GM12873 (cell line): ENCODE measurements around the gene NAA38.

Experiments
- TF ChIP-seq, protein P1 (sequence below): IDR thresholded peaks from 2 replicates; pipeline ENCODE4 v1.5.1; 2012; ENCODE audit warnings: low read depth, mild to moderate bottlenecking, moderate library complexity, low read length, control low read depth; ENCODE audit not compliant: insufficient read depth; ENCODE audit errors: missing control alignments

NAA38 gene

DNA sequence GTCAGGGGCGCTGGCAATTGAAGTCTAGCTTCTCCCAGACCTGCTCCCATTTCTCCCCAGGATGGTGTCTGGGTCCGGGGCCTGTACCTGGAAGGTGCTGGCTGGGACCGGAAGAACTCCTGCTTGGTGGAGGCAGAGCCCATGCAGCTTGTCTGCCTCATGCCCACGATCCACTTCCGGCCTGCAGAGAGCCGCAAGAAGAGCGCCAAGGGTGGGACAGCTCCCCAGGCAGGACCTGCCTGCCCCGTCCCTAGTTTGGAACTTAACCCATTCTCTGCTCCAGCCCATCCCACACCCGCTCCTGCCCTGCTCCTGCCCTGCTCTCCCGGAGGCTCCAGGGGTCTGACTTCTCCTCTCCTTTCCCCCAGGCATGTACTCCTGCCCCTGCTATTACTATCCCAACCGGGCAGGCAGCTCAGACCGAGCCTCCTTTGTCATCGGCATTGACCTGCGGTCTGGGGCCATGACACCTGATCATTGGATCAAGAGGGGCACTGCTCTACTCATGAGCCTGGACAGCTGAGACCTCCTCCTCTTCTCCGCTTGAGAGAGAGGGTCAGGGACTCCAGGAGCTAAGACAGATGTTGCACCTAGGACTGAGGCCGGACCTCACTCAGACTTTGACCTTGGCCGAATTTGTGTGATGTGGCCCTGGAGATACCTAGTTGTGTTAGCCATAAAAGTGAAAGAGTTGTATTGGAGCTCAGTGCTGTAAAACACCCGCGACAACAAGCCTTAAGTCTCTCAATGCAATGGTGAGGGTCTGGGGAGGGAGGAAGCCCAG, 24.2 kb downstream of the NAA38 start:
- TF ChIP-seq, protein P1, sequence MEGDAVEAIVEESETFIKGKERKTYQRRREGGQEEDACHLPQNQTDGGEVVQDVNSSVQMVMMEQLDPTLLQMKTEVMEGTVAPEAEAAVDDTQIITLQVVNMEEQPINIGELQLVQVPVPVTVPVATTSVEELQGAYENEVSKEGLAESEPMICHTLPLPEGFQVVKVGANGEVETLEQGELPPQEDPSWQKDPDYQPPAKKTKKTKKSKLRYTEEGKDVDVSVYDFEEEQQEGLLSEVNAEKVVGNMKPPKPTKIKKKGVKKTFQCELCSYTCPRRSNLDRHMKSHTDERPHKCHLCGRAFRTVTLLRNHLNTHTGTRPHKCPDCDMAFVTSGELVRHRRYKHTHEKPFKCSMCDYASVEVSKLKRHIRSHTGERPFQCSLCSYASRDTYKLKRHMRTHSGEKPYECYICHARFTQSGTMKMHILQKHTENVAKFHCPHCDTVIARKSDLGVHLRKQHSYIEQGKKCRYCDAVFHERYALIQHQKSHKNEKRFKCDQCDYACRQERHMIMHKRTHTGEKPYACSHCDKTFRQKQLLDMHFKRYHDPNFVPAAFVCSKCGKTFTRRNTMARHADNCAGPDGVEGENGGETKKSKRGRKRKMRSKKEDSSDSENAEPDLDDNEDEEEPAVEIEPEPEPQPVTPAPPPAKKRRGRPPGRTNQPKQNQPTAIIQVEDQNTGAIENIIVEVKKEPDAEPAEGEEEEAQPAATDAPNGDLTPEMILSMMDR: no peak

DNA sequence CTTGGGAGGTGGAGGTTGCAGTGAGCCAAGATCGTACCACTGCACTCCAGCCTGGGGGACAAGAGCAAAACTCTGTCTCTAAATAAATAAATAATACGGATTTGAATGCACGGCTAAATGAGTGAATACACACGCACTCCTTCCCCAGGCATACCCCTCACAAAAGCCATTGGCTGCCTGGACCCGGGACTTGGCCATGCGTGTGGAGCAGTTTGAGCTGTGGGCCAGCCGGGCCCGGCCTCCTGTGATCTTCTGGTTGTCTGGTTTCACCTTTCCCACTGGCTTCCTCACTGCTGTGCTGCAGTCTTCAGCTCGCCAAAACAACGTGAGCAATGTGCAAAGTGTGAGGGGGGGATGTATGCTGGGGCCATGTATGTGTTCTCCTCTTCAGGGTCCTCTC, 24.9 kb downstream of the NAA38 start:
- TF ChIP-seq, protein P1: no peak

DNA sequence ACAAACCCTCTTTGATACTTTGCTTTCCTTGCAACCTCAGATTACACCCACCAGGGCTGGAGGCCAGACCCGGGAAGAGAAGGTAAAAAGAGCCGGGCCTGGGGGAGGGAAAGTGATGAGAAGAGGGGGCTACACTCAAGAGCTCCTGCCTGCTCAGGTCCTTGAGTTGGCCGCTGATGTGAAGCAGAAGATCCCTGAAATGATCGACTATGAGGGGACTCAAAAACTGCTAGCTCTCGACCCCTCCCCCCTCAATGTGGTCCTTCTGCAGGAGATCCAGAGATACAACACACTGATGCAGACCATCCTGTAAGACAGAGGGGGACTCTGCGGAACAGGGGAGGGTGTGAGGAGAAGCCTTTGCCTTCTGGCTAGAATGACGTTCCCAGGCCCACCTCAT, 26.1 kb downstream of the NAA38 start:
- TF ChIP-seq, protein P1: no peak

DNA sequence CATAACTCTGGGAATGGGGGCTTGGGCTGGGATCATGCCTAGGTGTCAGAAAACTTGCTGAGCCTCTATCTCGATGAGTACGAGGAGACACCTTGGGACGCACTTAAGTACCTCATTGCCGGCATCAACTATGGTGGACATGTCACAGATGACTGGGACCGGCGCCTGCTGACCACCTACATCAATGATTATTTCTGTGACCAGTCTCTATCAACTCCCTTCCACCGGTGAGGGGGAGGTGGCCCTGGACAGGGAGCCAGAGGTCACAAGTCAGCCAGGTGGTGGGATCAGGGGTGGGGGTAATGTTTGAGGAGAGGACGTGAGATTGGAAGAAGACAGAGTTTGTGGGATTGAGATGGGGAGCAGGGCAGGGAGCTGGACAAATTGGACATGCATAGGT, 26.7 kb downstream of the NAA38 start:
- TF ChIP-seq, protein P1: no peak

DNA sequence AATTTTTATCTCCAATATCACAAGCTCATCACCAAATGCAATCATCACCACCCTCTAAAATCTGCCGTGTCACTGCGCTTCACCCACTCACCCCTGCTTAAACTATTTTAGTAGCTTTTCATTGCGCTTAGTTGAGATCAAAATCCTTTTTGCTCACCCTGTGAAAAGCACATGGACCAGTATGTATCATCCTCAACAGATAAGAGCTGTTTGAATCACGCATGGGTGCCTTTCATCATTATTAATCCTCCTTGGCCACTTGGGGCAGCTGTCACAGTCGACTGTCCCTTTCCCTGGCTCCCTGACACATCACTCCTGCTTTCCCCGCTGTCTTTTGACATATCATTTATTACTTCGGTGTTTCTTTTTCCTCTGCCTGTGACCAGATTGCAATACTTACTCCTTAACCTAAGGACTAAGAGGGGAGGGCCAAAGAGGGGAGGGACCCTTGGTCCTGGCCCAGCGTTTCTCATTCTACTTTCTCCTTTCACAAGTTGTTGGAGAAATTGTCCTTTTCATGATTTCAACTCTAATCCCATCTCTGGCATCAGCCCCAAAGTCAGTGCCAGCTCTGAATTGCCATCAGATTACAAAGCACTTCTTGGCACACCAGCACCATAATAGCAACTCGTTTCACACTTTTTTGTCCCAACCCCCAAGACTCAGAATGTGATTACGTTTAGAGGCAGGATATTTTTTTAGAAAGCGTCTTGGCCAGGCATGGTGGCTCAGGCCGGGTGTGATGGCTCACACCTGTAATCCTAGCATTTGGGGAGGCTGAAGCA, 32.0 kb downstream of the NAA38 start:
- TF ChIP-seq, protein P1: no peak

DNA sequence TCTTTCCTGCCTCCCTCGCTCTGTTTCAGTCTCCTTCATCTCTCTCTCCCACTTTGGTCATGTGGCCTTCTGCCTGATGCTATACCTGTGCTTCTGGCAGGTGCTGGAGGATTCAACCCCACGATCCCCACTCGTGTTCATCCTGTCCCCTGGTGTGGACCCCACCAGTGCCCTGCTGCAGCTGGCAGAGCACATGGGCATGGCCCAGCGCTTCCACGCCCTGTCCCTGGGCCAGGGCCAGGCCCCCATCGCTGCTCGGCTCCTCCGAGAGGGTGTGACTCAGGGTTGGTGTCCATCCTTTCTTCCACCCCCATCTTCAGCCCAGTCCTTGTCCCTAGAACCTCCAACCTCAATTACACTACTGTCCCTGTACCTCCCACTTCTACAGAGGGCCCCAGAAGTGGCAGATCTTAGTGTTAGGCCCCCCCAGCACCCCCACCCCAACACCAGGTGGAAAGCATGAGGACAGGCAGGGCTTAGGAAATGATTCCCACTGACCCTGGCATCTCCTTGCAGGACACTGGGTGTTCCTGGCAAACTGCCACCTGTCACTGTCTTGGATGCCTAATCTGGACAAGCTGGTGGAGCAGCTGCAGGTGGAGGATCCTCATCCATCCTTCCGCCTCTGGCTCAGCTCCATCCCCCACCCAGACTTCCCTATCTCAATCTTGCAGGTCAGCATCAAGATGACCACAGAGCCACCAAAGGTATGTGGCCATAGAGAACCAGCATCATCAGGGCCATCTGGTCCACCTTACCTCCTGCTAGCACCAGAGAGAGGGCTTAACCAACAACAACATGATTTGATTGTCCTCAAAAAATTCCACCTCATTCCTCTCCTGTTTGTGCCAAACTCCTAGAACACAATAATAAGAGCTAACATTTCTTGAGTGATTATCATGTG, 33.1 kb downstream of the NAA38 start:
- TF ChIP-seq, protein P1: no peak
